Activated B cell treated with CpG ODN at 0.5 μM for 24 hours (primary cell): Measurements from ENCODE around the gene ARVCF. TPM values are rescaled to one million over a fixed set of nuclear protein-coding genes. Genes with fewer than 3 reads are reported as not detected.

ENCODE experiments used
- ATAC-seq: fragments of 200-7000 bp; cut with Tn5 transposase; one replicate; pipeline ENCODE4 v1.10.0; 2021; ENCODE audit warnings: low read depth, mild to moderate bottlenecking, moderate library complexity
- CTCF ChIA-PET: fragments of 350-600 bp; sonication (Branson Sonifier 250); formaldehyde crosslinking; loops from one replicate; lab custom pipeline; 2021; ENCODE audit warnings: antibody characterized with exemption; lab: Charles Lee
- POLR2A ChIA-PET: fragments of 350-600 bp; sonication (Branson Sonifier 250); formaldehyde crosslinking; loops from one replicate; lab custom pipeline; 2021; ENCODE audit warnings: antibody characterized with exemption; lab: Charles Lee
- DNase-seq: peaks from one replicate; pipeline ENCODE4 v3.0.0; 2022
- H3K27ac Mint-ChIP-seq: one replicate; pipeline ENCODE4 v1.8.0; 2020; ENCODE audit warnings: mixed read lengths
- H3K27me3 Mint-ChIP-seq: one replicate; pipeline ENCODE4 v1.8.0; 2021; ENCODE audit warnings: mixed read lengths
- H3K36me3 Mint-ChIP-seq: one replicate; pipeline ENCODE4 v1.8.0; 2021; ENCODE audit warnings: low read depth, mixed read lengths
- H3K4me1 Mint-ChIP-seq: one replicate; pipeline ENCODE4 v1.8.0; 2021; ENCODE audit warnings: mixed read lengths
- H3K4me3 Mint-ChIP-seq: one replicate; pipeline ENCODE4 v1.8.0; 2020; ENCODE audit warnings: mild to moderate bottlenecking, mixed read lengths
- H3K9me3 Mint-ChIP-seq: one replicate; pipeline ENCODE4 v1.8.0; 2020; ENCODE audit warnings: mixed read lengths
- CTCF ChIP-seq: fragments of 200-600 bp; IDR thresholded peaks from one replicate; pipeline ENCODE4 v1.8.0; 2022; ENCODE audit warnings: antibody characterized with exemption, mild to moderate bottlenecking
- intact Hi-C: fragments of 100-400 bp; cut with micrococcal nuclease; formaldehyde crosslinking; loops from one replicate; pipeline ENCODE4 v1.15.1; 2024
- total RNA-seq: library from RNA; stranded (reverse); gene quantifications from 2 replicates; pipeline ENCODE4 v1.2.3, GENCODE V29; 2022

The ARVCF gene
- total RNA-seq, 1 donor from 2014 or later, result 6.5 TPM

- no peak for TF ChIP-seq CTCF
- H3K36me3 Mint-ChIP-seq, result peaks cover 24% of the 10 kb centered on the region
- ATAC-seq (no peak), DNase-seq (no peak)
- peaks cover 16% of the 10 kb centered on the region for H3K9me3 Mint-ChIP-seq
- H3K4me3 Mint-ChIP-seq, result no peak overlapping the region
- ChIA-PET POLR2A (interaction anchor here (1.0 kb wide), 1 partner anchor 20 kb away, joined by 3 read pairs; no protein-coding TSS in a partner anchor), CTCF (no interaction called here)
- H3K27ac Mint-ChIP-seq, result no peak overlapping the region
- intact Hi-C loops, result no loop called here
- no peaks in the 10 kb centered on the region for H3K4me1 Mint-ChIP-seq
- no peaks in the 10 kb centered on the region for H3K27me3 Mint-ChIP-seq
Observed at GRCh38 chr22:19933341-19934241, 83.0 kb downstream of the ARVCF start.

- no peak overlapping the region for H3K27ac Mint-ChIP-seq
- POLR2A ChIA-PET, result no interaction called here
- no peaks in the 10 kb centered on the region for H3K4me1 Mint-ChIP-seq
- no peak for TF ChIP-seq CTCF
- intact Hi-C loops, result no loop called here
- ATAC-seq, result no peak
- H3K4me3 Mint-ChIP-seq, result no peak overlapping the region
- peaks cover 22% of the 10 kb centered on the region for H3K36me3 Mint-ChIP-seq
- H3K9me3 Mint-ChIP-seq, result peaks cover 16% of the 10 kb centered on the region
- H3K27me3 Mint-ChIP-seq, result no peaks in the 10 kb centered on the region
- DNase-seq, result no peak
- CTCF ChIA-PET, result no interaction called here
Observed at GRCh38 chr22:19932367-19933206, 84.0 kb downstream of the ARVCF start.

- intact Hi-C loops, result no loop called here
- Mint-ChIP-seq H3K4me3 (no peak overlapping the region), H3K36me3 (peaks cover 16% of the 10 kb centered on the region), H3K4me1 (no peaks in the 10 kb centered on the region), H3K9me3 (peaks cover 14% of the 10 kb centered on the region), H3K27ac (no peak overlapping the region), H3K27me3 (no peaks in the 10 kb centered on the region)
- no peak for ATAC-seq
- DNase-seq, result no peak
- TF ChIP-seq CTCF, result no peak
- ChIA-PET POLR2A (interaction anchor here (0.7 kb wide), 1 partner anchor 89 kb away, joined by 6 read pairs; no protein-coding TSS in a partner anchor), CTCF (no interaction called here)
Observed at GRCh38 chr22:19931514-19931913, 85.1 kb downstream of the ARVCF start.

- H3K4me3 Mint-ChIP-seq, result no peak overlapping the region
- no peaks in the 10 kb centered on the region for H3K27me3 Mint-ChIP-seq
- ATAC-seq, result no peak
- intact Hi-C loops, result no loop called here
- H3K9me3 Mint-ChIP-seq, result peaks cover 9% of the 10 kb centered on the region
- H3K4me1 Mint-ChIP-seq, result no peaks in the 10 kb centered on the region
- peaks cover 10% of the 10 kb centered on the region for H3K36me3 Mint-ChIP-seq
- ChIA-PET CTCF (no interaction called here), POLR2A (no interaction called here)
- no peak for TF ChIP-seq CTCF
- H3K27ac Mint-ChIP-seq, result no peak overlapping the region
- DNase-seq, result no peak
Observed at GRCh38 chr22:19930551-19931486, 85.8 kb downstream of the ARVCF start.
